Kidney tubule cell (primary cell): Measurements from ENCODE around the gene RNF31.

Experiments used
- DNase-seq: peaks from one replicate; pipeline ENCODE4 v3.0.0-alpha.2; 2018; ENCODE audit warnings: low spot score

RNF31 gene

DNA sequence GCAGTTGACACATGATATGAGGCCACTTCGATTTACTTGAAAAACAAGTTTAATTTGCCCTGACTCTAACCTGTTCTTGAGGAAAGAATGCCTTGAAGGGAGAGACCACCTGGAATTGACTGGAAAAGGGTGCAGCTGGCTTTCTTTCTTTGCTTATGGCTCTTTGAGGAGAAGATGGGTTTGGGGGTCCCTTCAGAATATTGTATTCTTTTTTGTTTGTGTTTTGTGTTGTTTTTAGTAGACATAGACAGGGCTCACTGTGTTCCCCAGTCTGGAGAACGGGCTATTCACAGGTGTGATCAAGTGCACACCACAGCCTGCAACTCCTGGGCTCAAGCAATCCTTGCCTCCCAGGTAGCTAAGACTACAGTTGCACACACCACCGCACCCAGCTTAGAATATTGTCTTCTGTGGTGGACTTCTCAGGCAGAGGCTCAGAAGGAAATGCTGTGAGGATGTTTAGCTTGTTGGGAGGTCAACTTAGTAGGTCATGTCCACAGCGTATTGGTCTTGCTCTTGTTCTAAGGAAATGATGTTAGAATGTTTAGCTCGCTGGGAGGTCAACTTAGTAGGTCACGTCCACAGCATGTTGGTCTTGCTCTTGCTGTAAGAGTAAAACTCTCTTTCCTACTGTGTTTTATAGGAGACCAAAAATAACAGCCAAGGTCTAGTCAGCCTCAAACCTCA, 31.0 kb upstream of the RNF31 start:
- no peak for DNase-seq

DNA sequence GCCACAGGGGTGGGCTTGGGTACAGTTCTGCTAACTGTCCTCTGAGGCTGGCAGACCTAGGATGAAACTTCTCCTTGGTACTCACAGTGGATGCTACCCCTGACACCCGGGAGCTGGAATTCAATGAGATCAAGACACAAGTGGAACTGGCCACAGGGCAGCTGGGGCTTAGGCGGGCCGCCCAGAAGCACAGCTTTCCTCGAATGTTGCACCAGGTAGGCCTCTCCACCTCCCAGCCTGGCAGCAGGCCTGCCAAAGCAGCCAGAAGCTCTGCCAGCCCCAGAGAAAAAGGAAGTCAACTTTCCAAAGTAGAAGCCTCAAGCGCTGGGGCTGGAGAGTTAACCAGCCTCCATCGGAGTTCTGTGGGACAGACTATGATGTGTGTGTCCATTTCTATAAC, 30.1 kb upstream of the RNF31 start:
- DNase-seq: no peak

GRCh38 chr14:24119691-24120090, 27.6 kb upstream of the RNF31 start:
- no peak for DNase-seq

DNA sequence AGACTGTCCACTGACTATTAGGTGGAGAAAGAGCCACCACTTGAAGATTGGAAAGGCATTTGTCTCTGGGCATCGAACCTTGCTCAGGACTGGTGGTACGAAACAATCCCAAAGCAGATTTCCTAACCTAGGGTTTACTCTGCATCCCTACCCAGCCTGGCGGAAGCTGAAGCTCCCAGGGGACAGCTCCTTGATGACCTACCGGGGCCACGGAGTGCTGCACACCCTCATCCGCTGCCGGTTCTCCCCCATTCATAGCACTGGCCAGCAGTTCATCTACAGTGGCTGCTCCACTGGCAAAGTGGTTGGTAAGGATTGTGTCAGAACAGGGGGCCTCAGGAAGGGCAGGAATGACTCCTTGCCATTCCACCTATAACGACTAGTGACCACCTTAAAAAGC, 26.1 kb upstream of the RNF31 start:
- no peak for DNase-seq

DNA sequence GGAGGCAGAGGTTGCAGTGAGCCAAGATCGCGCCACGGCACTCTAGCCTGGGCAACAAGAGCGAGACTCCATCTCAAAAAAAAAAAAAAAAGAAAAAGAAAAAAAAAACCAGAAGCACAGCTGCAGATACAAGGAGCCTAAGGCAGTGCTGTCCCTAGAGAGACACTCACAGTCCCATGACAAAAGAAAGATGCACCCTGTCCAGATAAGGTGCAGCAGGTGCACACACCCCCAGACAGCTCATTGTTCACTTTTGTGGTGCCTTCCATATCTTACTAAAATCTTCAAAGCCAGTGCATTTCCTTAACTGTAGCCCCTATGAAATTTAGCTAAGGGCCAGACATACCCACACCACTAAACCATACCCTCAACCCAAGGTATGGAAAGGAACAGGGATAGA, 24.9 kb upstream of the RNF31 start:
- DNase-seq: no peak

DNA sequence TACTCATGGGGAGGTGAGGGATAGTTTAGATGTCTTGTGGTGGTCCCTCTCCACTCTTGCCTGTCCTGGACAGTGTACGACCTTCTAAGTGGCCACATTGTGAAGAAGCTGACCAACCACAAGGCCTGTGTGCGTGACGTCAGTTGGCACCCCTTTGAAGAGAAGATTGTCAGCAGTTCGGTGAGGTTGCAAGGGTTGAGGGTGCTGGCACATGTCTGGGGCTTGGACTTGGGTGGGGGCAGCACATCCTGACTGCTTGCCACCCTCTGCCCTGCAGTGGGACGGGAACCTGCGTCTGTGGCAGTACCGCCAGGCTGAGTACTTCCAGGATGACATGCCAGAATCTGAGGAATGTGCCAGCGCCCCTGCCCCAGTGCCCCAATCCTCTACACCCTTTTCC, 24.4 kb upstream of the RNF31 start:
- DNase-seq: no peak

GRCh38 chr14:24123424-24124417, 23.6 kb upstream of the RNF31 start:
- DNase-seq: no peak

- DNase-seq: no peak
These were observed 20.4 kb upstream of the RNF31 start for GRCh38 chr14:24126939-24127338.

GRCh38 chr14:24127673-24128072, 19.6 kb upstream of the RNF31 start:
- DNase-seq: no peak

DNA sequence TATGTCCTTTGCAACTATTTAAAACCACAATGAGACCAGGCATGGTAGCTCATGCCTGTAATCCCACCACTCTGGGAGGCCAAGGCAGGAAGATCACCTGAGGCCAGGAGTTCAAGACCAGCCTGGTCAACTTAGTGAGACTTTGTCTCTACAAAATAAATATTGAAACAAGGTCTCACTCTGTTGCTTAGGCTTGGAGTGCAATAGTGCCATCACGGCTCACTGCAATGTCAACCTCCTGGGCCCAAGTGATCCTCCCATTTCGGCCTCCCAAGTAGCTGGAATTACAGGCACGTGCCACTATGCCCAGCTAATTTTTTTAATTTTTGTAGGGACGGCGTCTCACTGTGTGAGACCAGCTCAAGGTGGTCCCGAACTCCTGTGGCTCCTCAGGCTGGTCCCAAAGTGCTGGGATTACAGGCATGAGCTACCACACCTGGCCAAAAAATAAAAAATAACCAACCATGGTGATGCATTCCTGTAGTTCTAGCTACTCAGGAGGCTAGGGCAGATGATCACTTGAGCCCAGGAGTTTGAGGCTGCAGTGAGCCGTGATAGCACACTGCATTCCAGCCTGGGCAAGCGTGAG, 17.8 kb upstream of the RNF31 start:
- no peak for DNase-seq

GRCh38 chr14:24130380-24130716, 16.9 kb upstream of the RNF31 start, which contains the start of gene FITM1:
Gene FITM1 (plus strand): TSS chr14:24130659. CDS start chr14:24131564, 905 bp downstream.
- peak; percentile 84 for DNase-seq

GRCh38 chr14:24130717-24131548, 16.4 kb upstream of the RNF31 start:
- DNase-seq: no peak

DNA sequence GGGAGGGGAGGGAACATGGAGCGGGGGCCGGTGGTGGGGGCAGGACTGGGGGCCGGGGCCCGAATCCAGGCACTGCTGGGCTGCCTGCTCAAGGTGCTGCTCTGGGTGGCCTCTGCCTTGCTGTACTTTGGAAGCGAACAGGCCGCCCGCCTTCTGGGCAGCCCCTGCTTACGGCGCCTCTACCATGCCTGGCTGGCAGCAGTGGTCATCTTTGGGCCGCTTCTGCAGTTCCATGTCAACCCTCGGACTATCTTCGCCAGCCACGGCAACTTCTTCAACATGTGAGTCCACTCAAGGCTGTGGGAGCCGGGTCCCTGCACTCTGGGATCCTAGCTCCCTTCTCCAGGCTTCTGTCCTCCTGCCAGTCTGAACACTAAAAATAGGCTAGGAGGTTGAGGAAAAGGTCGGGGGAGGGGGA, 15.7 kb upstream of the RNF31 start:
- DNase-seq: no peak

- DNase-seq: peak; percentile 66
These were observed 15.1 kb upstream of the RNF31 start for GRCh38 chr14:24132061-24132685.

- DNase-seq: no peak
These were observed 14.3 kb upstream of the RNF31 start for GRCh38 chr14:24132976-24133375.

GRCh38 chr14:24133735-24134134, 13.6 kb upstream of the RNF31 start:
- DNase-seq: no peak

GRCh38 chr14:24135584-24135833, 11.8 kb upstream of the RNF31 start:
- no peak for DNase-seq

DNA sequence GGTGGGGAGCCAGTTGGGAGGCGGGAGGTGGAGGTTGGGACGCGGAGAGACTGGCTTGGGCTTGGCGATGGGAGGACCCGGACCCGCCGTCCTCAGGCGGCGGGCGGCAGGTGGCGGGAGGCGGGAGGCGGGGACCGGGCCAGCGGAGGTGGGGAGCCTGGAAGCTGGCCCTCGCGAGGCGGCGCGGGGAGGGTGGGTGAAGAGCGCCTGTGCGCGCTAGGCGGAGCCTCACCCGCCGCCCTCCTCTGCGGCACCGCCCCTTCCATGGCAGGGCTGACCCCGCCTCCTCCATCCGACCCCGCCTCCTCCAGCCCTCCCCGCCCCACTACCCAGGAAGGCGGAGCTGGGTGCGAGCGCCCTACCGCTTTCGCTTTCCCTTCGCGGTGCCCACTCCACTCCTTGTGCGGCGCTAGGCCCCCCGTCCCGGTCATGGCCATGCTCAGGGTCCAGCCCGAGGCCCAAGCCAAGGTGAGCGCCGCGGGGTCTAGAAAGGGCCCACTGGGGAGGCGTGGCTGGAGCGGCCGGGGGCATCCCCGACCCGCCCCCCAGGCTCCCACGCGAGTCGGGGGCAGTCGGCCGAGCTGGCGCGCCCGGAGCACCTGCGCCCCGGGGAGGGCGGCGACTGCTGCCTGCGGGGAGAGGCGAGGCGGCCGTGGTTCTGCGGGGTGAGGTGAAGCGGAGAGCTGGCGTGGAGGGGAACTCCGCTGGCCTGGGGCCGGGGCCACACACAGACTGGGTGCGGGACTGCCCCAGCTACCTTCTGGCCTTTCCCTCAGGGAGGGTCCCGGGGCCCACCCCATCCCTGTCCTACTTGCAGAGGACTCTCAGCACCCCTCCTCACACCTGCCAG, 11.2 kb upstream of the RNF31 start, which contains the start of gene PSME1:
PSME1 (plus strand) TSS at position 361 of the 850 bp plus-strand sequence; CDS start at position 430, 69 bp downstream.
- peak; percentile 93 for DNase-seq

DNA sequence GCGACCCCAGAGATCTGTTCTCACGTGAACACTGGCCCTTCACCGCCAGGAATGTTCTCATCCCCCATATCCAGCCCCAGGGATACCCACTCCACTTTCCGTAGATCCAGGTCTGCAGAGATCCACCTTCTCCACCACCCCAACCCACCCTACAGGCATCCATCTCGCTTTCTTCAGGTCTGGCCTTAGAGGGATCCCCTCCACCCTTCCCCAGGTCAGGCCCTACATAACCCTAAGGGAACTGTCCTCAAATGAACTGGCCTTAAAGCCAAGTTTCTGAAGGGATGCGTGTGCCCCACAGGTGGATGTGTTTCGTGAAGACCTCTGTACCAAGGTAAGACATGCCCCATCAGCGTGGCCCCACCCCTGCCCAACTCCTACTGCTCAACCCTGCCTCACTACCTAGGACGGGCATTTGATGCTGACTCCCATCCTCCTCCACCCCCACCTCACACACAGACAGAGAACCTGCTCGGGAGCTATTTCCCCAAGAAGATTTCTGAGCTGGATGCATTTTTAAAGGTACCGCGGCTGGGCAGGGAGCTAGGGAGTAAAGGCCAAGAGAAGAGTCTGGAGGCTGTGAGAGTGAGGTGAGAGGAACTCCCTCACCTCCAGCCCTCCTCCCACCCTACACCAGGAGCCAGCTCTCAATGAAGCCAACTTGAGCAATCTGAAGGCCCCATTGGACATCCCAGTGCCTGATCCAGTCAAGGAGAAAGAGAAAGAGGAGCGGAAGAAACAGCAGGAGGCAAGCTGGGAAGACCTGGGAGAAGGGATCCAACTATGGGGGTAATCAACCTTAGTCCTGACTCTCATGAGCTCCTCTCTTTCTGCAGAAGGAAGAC, 10.4 kb upstream of the RNF31 start:
- DNase-seq: no peak
